Esophagus muscularis mucosa (tissue), 4 donors: ENCODE results near the gene CYP2C8.

Experiments
- EP300 ChIP-seq: sonication (generic); formaldehyde crosslinking; IDR thresholded peaks from one replicate; pipeline ENCODE4 v1.6.1; 2017; ENCODE audit warnings: antibody characterized with exemption
- POLR2A ChIP-seq: fragments of 450-650 bp; IDR thresholded peaks from one replicate; pipeline ENCODE4 v1.6.1; 2017; ENCODE audit warnings: antibody characterized with exemption, moderate library complexity, mild to moderate bottlenecking, low read depth
- POLR2AphosphoS5 ChIP-seq, 2 donors: sonication (generic); formaldehyde crosslinking; IDR thresholded peaks; one replicate each; pipeline ENCODE4 v1.6.1; 2017; ENCODE audit warnings: antibody characterized with exemption in 2 of 2
- TF ChIP-seq, protein P1 (sequence below), 3 experiments: fragments of 200-600 bp in 2 of 3; fragments of 450-650 bp in 1 of 3; sonication (generic) in 2 of 3; IDR thresholded peaks; one replicate each; pipeline ENCODE4 v1.5.1; 2017 to 2019; ENCODE audit warnings: antibody characterized with exemption in 3 of 3, mild to moderate bottlenecking in 2 of 3, moderate library complexity in 1 of 3

DNA sequence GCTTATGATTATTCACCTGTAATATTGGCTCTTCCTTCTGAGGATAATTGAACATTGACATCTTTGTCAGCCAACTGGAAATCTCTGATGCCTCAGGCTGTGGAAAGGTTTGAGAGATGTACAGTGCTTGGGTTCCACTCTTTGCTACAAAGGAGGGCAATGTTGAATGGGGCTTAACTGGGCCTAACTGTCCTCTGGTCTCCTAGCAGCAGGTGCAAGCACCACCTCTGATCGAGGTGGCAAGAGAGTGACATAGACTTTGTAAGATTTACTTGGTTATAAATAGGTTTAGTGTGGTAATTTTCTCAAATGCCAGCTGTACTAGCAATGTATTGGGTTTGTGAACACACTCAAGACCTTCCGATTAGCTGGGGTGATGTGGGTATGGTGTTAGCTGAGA, 21.1 kb downstream of the CYP2C8 start:
- TF ChIP-seq POLR2A (no peak), POLR2AphosphoS5 (IDR thresholded peaks at IDR 0.05) (no peak), EP300 (no peak)
- TF ChIP-seq, protein P1, sequence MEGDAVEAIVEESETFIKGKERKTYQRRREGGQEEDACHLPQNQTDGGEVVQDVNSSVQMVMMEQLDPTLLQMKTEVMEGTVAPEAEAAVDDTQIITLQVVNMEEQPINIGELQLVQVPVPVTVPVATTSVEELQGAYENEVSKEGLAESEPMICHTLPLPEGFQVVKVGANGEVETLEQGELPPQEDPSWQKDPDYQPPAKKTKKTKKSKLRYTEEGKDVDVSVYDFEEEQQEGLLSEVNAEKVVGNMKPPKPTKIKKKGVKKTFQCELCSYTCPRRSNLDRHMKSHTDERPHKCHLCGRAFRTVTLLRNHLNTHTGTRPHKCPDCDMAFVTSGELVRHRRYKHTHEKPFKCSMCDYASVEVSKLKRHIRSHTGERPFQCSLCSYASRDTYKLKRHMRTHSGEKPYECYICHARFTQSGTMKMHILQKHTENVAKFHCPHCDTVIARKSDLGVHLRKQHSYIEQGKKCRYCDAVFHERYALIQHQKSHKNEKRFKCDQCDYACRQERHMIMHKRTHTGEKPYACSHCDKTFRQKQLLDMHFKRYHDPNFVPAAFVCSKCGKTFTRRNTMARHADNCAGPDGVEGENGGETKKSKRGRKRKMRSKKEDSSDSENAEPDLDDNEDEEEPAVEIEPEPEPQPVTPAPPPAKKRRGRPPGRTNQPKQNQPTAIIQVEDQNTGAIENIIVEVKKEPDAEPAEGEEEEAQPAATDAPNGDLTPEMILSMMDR (IDR thresholded peaks at IDR 0.05): no peak
